A549 (cell line): ENCODE data around the gene UCP3. TPM values are rescaled to one million over a fixed set of nuclear protein-coding genes. Genes with fewer than 3 reads are reported as not detected.

ENCODE experiments used
- ATAC-seq, 2 experiments: fragments of 200-7000 bp in 1 of 2; fragments of >200 bp in 1 of 2; cut with Nextera tagmentation in 1 of 2; cut with Tn5 transposase in 1 of 2; 3 replicates each; pipeline versions ENCODE4 v1.8.0 to v1.9.1; 2018 to 2020; ENCODE audit warnings: mild to moderate bottlenecking in 1 of 2, moderate library complexity in 1 of 2
- CTCF ChIA-PET: fragments of 300-600 bp; sonication (Branson Sonifier 250); formaldehyde crosslinking; extraction: SDS; loops from one replicate; lab custom pipeline; 2021; ENCODE audit warnings: antibody characterized with exemption, inconsistent platforms; lab: Yijun Ruan, JAX
- POLR2A ChIA-PET: fragments of 350-600 bp; formaldehyde crosslinking; extraction: SDS; loops from one replicate; lab custom pipeline; 2021; ENCODE audit warnings: antibody characterized with exemption, inconsistent platforms; lab: Yijun Ruan, JAX
- DNase-seq, 2 experiments: peaks; one replicate each; pipeline versions ENCODE4 v3.0.0 to v3.0.0-alpha.2; 2011 to 2016; ENCODE audit warnings: low read depth in 1 of 2, low spot score in 1 of 2
- FAIRE-seq: peaks from 2 replicates; lab custom pipeline; 2011; peaks lifted over from hg19 to GRCh38; lab: Jason Lieb, UNC
- H3K27ac ChIP-seq, 2 experiments: fragments of >200 bp; sonication (Bioruptor Twin); formaldehyde crosslinking; 3 replicates each; pipeline ENCODE4 v1.5.1; 2016 to 2017
- H3K4me1 ChIP-seq: fragments of >200 bp; sonication (Bioruptor Twin); formaldehyde crosslinking; 3 replicates; pipeline ENCODE4 v1.6.1; 2016
- H3K4me2 ChIP-seq: fragments of >200 bp; sonication (Bioruptor Twin); formaldehyde crosslinking; 3 replicates; pipeline ENCODE4 v1.6.1; 2016
- H3K4me3 ChIP-seq: fragments of >200 bp; sonication (Bioruptor Twin); formaldehyde crosslinking; 3 replicates; pipeline ENCODE4 v1.5.1; 2016
- H3K9me3 ChIP-seq: fragments of >200 bp; sonication (Bioruptor Twin); formaldehyde crosslinking; 3 replicates; pipeline ENCODE4 v1.6.1; 2016
- BCL3 ChIP-seq: fragments of >200 bp; sonication (Bioruptor Twin); formaldehyde crosslinking; IDR thresholded peaks from 3 replicates; pipeline ENCODE4 v1.6.1; 2016
- CBX2 ChIP-seq: fragments of 200-600 bp; sonication (generic); IDR thresholded peaks from 2 replicates; pipeline ENCODE4 v1.6.1; 2016; ENCODE audit warnings: low read depth, mild to moderate bottlenecking, borderline replicate concordance
- CTCF ChIP-seq: fragments of >200 bp; sonication (Bioruptor Twin); formaldehyde crosslinking; IDR thresholded peaks from 3 replicates; pipeline ENCODE4 v1.5.1; 2016
- E2F6 ChIP-seq: IDR thresholded peaks from 2 replicates; pipeline ENCODE4 v1.6.1; 2012; ENCODE audit warnings: low read depth, borderline replicate concordance
- EP300 ChIP-seq, 2 experiments: fragments of >200 bp; sonication (Bioruptor Twin); formaldehyde crosslinking; IDR thresholded peaks; 2 replicates in 1 of 2; 3 replicates in 1 of 2; pipeline ENCODE4 v1.6.1; 2016 to 2017
- HMGXB4 ChIP-seq: fragments of 250-450 bp; sonication (Bioruptor Pico); IDR thresholded peaks from 2 replicates; pipeline ENCODE4 v1.5.0; 2021; ENCODE audit warnings: mild to moderate bottlenecking, moderate library complexity, borderline replicate concordance
- HOXB13 ChIP-seq: fragments of 250-450 bp; sonication (Bioruptor Pico); IDR thresholded peaks from 2 replicates; pipeline ENCODE4 v1.5.0; 2020; ENCODE audit warnings: low read depth, mild to moderate bottlenecking, moderate library complexity
- TFCP2L1 ChIP-seq: fragments of 250-450 bp; sonication (Bioruptor Pico); IDR thresholded peaks from 2 replicates; pipeline ENCODE4 v1.5.0; 2021; ENCODE audit warnings: mild to moderate bottlenecking
- USF2 ChIP-seq: fragments of 450-650 bp; IDR thresholded peaks from 2 replicates; pipeline ENCODE4 v1.6.1; 2014; ENCODE audit warnings: antibody characterized with exemption
- ZSCAN20 ChIP-seq: fragments of 250-450 bp; sonication (Bioruptor Pico); IDR thresholded peaks from 2 replicates; pipeline ENCODE4 v1.8.0; 2022; ENCODE audit warnings: mild to moderate bottlenecking, moderate library complexity
- WGBS: methylation state at CpG from one replicate; pipeline ENCODE4 v1.1.6; 2017; ENCODE audit errors: missing lambda C conversion rate; 5-methylcytosine and 5-hydroxymethylcytosine counted together
- polyA plus RNA-seq, 4 experiments: library from polyadenylated mRNA; depleted of rRNA in 3 of 4; stranded (reverse); fragments of >200 nt; fragmentation: RNase III in 1 of 4; extraction: RNeasy Plus Mini Kit Qiagen cat#74134 plus additional on column Dnase treatment in 1 of 4; gene quantifications; 2 replicates in 3 of 4; 3 replicates in 1 of 4; pipeline ENCODE4 v1.2.3, GENCODE V29; 2011 to 2017

The UCP3 gene
- polyA plus RNA-seq, 2 of the 4 experiments (the other 2 are of a cell fraction): 1.3 to 1.5 TPM

- no peak for FAIRE-seq
- CTCF ChIA-PET: interaction anchor here (0.7 to 1.6 kb wide), 4 partner anchors 13 to 25 kb away, joined by 3 to 4 read pairs (median 3); no protein-coding TSS in a partner anchor
- POLR2A ChIA-PET: no interaction called here
Observed at GRCh38 chr11:73950869-73951710, 57.8 kb downstream of the UCP3 start, which contains the start of gene DNAJB13. Gene DNAJB13, plus strand, starts transcription at chr11:73951026. Its CDS starts 44 bp downstream, at chr11:73951070.

More at GRCh38 chr11:73950869-73951710, 57.8 kb downstream of the UCP3 start, which contains the start of gene DNAJB13:
- WGBS: 73% methylated on average over 12 of the region's 12 CpGs
- DNase-seq: peak; percentile 67 to 88
- no peaks in the 10 kb centered on the region for H3K9me3 ChIP-seq
- H3K4me2 ChIP-seq: no peak within 1 kb of the TSS
- TF ChIP-seq E2F6 (no peak), BCL3 (no peak), USF2 (no peak), CTCF (no peak), EP300 (IDR thresholded peaks at IDR 0.05) (no peak), HMGXB4 (CRISPR knock-in tag) (no peak), HOXB13 (CRISPR knock-in tag) (no peak), CBX2 (no peak), TFCP2L1 (CRISPR knock-in tag) (no peak), ZSCAN20 (CRISPR knock-in tag) (no peak)
- peak; percentile 97 to 98 for ATAC-seq
- H3K4me3 ChIP-seq: no peak within 1 kb of the TSS
- peak within 1 kb of the TSS in 1 of 2 experiments; percentile 63; a peak in 3 of 6 replicates for H3K27ac ChIP-seq
- H3K4me1 ChIP-seq: peaks cover 14% of the 10 kb centered on the region

Other genes starting within 250 kb of the UCP3 start
- 95.3 and 141 TPM in 2 replicates for gene RAB6A, start 248.0 kb downstream of the UCP3 start, polyA plus RNA-seq (2011; rRNA removed)
- 75.0 to 86.1 TPM (median 75.7 TPM) in 3 replicates for gene RAB6A, start 248.0 kb downstream of the UCP3 start, polyA plus RNA-seq (2017; fragmentation: RNase III; extraction: RNeasy Plus Mini Kit Qiagen cat#74134 plus additional on column Dnase treatment)
- gene MRPL48, start 221.2 kb downstream of the UCP3 start, polyA plus RNA-seq (2011; rRNA removed): 103 and 104 TPM in 2 replicates
- 55.5 to 60.0 TPM (median 57.2 TPM) in 3 replicates for gene MRPL48, start 221.2 kb downstream of the UCP3 start, polyA plus RNA-seq (2017; fragmentation: RNase III; extraction: RNeasy Plus Mini Kit Qiagen cat#74134 plus additional on column Dnase treatment)
- gene COA4, start 132.2 kb downstream of the UCP3 start, polyA plus RNA-seq (2011; rRNA removed): 126 and 143 TPM in 2 replicates
- 212 to 235 TPM (median 214 TPM) in 3 replicates for gene COA4, start 132.2 kb downstream of the UCP3 start, polyA plus RNA-seq (2017; fragmentation: RNase III; extraction: RNeasy Plus Mini Kit Qiagen cat#74134 plus additional on column Dnase treatment)
- 24.9 and 25.1 TPM in 2 replicates for gene PAAF1, start 132.1 kb downstream of the UCP3 start, polyA plus RNA-seq (2011; rRNA removed)
- 16.6 to 21.9 TPM (median 18.2 TPM) in 3 replicates for gene PAAF1, start 132.1 kb downstream of the UCP3 start, polyA plus RNA-seq (2017; fragmentation: RNase III; extraction: RNeasy Plus Mini Kit Qiagen cat#74134 plus additional on column Dnase treatment)
- gene DNAJB13, start 58.1 kb downstream of the UCP3 start, polyA plus RNA-seq (2011; rRNA removed): 0.87 and 0.90 TPM in 2 replicates
- gene DNAJB13, start 58.1 kb downstream of the UCP3 start, polyA plus RNA-seq (2017; fragmentation: RNase III; extraction: RNeasy Plus Mini Kit Qiagen cat#74134 plus additional on column Dnase treatment): 0.47 to 0.95 TPM (median 0.75 TPM) in 3 replicates
- 51.6 and 54.7 TPM in 2 replicates for gene UCP2, start 26.2 kb downstream of the UCP3 start, polyA plus RNA-seq (2011; rRNA removed)
- gene UCP2, start 26.2 kb downstream of the UCP3 start, polyA plus RNA-seq (2017; fragmentation: RNase III; extraction: RNeasy Plus Mini Kit Qiagen cat#74134 plus additional on column Dnase treatment): 126 to 138 TPM (median 131 TPM) in 3 replicates
- gene C2CD3, start 161.9 kb upstream of the UCP3 start, polyA plus RNA-seq (2011; rRNA removed): 15.2 and 22.7 TPM in 2 replicates
- gene C2CD3, start 161.9 kb upstream of the UCP3 start, polyA plus RNA-seq (2017; fragmentation: RNase III; extraction: RNeasy Plus Mini Kit Qiagen cat#74134 plus additional on column Dnase treatment): 18.2 to 19.8 TPM (median 19.3 TPM) in 3 replicates
- gene PPME1, start 162.2 kb upstream of the UCP3 start, polyA plus RNA-seq (2011; rRNA removed): 69.2 and 82.6 TPM in 2 replicates
- 82.2 to 89.8 TPM (median 85.7 TPM) in 3 replicates for gene PPME1, start 162.2 kb upstream of the UCP3 start, polyA plus RNA-seq (2017; fragmentation: RNase III; extraction: RNeasy Plus Mini Kit Qiagen cat#74134 plus additional on column Dnase treatment)